NCI-H1694 (cell line): ENCODE results near the gene CDC37.
"Not testable (repeated sequence)": the region's sequence is repeated elsewhere in the genome, so short reads cannot be mapped to it uniquely, and the experiment has no call there.

Experiments
- DNase-seq: peaks from one replicate; lab custom pipeline; 2025; lab: John Stamatoyannopoulos, UW

The CDC37 gene

DNA sequence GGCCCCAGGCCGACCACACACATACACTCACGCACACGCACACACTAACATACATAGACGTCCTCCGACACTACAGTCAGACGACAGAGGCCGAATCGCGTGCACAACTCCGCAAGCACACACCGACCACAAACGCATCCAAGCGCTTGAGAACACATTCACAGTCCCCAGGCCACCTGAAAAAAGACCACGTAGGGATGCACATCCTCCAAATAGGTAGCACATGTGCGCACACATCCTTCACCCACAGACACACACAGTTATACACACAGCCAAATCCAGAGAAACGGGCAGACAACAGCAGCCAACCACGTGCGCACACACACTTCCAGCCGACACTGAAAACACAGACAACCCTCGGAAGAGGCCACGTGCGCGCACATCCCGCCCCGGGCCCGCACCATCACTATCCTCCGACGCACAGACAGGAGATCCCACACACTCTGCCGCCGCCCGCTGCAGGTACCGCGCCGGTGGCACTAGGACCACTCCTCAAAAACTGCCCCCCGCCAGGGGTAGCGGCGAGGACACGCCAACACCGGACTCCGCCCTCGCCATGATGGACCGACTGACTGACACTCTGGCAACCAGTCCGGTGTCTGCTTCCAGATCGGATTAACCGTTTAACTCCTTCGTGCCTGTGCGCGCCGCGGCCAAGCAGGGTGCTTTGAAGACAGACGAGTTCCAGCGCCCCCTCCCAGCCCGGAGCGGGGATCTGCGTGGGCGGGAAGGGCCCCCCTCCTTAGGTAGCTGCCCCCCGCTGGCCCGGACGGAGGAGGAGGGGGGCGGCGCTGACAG lies 16.5 kb upstream of the CDC37 start:
- peak; percentile 66 for DNase-seq

GRCh38 chr19:10419200-10419645 lies 15.9 kb upstream of the CDC37 start:
- DNase-seq = no peak

DNA sequence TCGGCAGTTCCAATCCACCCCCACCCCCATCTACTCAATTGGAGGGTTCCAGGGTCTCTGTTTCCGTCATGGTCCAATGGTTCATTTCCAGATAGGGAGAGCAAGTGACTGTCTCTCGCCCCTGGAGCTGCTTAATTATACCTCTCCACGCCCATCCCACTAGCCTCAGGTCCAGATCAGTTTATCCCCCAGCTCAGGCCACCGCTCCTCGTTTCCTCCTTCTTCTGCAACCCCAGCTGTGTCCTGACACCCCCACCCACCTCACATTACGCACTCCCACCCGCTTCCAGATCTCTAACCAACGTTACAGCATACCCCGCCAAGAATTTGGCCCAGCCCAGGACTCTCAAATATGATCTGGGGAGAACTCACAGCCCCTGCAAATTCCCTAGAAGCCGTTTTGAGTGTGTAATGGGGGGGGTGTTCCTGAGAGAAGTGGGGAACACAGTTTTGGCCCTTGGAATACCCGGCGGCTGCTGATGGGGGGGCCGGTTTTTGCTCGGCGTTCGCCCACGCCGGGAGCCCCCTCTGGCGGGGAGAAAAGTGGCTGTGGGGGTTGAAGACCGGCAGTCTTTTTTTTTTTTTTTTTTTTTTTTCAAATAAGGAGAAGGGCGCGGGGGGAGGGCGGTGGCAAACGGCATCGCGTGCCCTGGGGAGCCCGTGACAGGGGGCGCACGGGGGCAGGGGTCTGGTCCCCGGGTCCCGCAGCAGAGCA lies 15.3 kb upstream of the CDC37 start:
- no peak for DNase-seq

GRCh38 chr19:10418235-10418484 lies 14.8 kb upstream of the CDC37 start:
- DNase-seq = no peak

GRCh38 chr19:10417541-10418234 lies 14.3 kb upstream of the CDC37 start:
- no peak for DNase-seq

DNA sequence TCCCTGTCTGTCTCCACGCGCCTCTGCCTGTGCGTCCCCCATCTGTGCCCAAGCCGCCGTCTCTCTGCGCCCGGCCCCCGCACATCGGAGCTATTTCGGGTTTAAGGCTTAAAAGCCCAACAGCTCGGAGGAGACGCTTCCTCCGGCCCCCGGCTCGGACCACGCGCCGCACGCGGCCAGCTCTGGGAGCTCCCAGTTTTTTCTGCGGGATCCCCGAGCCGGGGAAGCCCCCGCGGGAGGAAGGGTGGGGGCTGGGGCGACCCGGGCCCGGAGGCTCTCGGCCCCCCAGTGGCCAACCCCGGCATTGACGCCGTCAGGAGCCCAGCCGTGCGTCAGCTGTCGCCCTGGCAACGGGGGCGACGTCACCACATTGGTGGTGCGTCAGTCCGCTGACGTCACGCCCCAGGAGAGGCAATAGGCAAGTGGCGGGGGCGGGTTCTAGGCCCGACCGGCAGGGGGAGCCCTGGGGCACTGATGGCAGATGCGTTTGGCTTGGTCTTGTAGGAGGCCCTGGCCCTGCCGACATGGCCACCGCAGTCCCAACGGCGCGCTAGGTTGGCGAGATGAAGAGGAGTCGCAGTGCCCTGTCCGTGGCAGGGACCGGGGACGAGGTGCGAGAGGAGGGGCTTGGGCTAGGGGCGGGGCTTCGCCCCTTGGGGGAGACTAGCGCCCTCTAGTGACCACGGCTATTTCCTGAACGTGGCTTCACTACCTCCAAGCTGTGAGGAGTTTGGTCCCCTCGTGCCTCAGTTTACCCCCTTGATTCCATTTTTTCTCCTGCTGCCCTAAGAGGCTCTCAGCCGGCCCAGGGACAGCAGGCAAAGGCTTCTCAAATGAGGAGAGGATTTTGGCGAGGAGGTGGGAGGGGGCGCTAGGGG lies 13.3 kb upstream of the CDC37 start:
- peak; percentile 89 for DNase-seq

- no peak for DNase-seq
Observed at GRCh38 chr19:10416083-10416379, 12.7 kb upstream of the CDC37 start.

- DNase-seq = no peak
Observed at GRCh38 chr19:10412257-10412977, 9.1 kb upstream of the CDC37 start.

DNA sequence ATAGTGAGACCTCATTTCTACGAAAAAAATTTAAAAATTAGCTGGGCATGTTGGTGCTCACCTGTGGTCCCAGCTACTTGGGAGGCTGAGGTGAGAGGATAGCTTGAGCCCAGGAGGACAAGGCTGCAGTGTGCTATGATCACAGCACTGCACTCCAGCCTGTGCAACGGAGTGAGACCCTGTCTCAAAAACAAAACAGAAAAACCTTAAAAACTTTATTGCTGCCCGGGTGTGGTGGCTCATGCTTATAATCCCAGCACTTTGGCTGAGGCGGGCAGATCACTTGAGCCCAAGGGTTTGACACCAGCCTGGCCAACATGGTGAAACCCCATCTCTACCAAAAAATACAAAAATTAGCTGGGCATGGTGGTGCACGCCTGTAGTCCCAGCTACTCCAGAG lies 7.9 kb upstream of the CDC37 start:
- not testable (repeated sequence) for DNase-seq

DNA sequence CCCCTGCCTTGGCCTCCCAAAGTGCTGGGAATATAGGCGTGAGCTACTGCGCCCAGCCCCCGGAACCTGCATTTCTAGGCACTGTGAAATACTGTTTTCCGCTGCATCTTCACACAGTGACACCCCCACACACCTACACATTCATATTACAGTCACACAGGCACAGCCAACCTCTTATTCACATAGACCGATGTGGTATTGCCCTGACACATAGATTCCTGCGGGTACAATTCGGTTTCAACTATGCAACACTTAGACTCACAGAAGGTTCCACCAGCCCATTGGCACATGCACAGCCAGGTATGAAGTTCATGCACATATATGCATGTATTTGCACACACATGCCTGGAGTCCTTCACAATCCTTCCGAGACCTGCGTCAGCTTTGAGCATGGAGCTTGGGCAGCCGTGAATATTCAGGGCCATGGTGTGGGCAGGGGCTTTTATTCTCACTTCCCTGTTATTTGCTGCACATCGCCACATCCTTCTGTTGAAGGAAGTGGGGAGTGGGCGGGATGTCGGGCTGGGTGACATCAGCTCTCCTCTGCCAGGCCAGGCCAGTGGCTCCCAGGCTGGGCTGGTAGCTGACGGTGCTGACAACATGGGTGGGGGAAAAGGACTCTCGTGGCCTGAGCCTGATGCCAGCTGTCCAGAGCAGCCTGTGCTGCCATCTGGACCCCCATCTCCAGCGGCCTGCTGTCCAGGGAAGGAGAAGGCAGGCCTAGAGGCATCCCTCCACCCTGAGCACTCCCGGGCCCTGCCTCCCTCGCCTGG lies 5.4 kb upstream of the CDC37 start:
- DNase-seq = no peak

- no peak for DNase-seq
Observed at GRCh38 chr19:10407096-10407495, 3.8 kb upstream of the CDC37 start.

DNA sequence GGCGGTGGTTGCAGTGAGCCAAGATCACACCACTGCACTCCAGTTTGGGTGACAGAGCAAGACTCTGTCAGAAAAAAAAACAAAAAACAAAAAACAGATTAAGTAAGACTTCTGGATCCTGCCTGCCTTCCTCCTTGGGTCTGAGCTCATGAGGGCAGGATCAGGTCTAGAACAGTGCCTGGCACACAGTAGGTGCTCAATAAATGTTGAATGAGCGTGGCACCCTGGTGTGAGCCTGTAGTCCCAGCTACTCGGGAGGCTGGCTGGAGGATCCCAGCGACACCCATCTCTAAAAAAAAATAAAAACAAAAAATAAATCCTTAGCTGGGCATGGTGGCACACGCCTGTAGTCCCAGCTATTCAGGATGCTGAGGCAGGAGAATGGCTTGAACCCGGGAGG lies 2.8 kb upstream of the CDC37 start:
- no peak for DNase-seq

DNA sequence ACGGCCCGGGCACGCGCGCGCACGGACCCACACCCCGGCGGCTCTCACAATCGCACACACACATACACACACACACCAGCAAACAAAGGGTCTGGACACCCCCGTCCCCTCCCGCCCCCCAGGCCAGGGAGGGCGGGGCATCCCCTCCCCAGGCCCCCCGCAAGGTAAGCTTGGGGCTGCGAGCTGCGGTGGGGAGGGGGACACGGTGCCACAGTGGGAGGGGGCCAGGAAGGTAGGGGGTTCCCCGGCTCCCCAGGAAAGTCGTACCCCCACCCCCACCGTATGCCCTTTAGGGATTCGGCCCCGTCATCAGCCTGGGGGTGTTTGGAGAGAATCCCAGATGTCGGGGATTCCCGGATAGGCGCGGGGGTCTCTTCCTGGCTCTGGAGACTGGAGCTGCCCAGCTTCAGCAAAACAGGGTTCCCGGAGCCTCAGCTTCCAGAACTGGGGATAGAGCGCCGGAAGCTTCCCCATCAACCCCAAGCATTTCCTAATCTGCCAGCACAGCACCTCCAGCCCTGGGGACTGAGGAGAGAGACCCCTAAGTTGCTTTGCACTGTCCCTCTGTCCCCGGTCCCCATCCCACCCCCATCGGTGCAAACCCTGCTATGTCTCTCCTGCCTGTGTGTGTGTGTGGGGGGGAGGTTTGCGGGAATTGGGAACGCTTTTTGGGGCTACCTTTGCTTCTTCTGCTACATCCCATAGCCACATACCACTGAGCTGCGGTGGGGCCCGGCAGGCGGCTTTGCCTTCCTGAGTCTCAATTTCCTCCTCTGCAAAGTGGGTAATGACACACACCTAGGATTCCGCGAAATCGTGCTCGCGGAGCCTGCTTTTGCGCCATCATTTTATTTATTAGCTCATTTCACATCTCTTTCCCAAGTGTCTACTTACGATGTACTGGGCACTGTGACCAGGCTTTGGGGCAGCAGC lies 1.8 kb upstream of the CDC37 start:
- no peak for DNase-seq

DNA sequence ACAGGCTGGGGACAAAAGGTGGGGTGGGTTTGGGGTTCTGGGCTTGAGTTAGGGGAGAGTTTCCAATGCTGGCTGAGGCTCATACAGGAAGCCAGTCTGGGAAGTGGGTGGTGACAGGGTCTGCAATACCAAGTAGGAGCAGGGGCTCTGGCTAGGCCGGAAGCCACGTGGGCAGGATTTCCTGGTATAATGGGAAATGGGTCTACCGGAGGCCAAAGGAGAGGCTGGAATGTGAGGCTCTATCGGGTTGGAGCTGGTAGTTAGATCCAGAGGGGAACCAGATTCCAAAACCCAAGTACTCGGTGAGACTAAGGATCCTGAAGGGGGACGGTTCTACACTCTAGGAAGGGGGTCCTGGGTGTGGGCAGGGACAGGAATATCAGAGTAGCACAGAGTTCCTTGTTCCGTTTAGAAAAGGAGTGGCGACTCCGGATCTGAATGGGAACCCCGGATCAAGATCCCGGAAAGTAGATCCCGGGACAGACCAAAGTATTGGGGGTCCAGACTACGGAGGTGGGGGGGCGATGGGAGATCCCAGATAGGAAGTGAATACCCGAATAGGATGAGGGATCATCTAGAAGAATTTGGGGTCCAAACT lies 802 bp downstream of the CDC37 start:
- DNase-seq = no peak

- DNase-seq = no peak
Observed at GRCh38 chr19:10399878-10400277, 3.5 kb downstream of the CDC37 start.

DNA sequence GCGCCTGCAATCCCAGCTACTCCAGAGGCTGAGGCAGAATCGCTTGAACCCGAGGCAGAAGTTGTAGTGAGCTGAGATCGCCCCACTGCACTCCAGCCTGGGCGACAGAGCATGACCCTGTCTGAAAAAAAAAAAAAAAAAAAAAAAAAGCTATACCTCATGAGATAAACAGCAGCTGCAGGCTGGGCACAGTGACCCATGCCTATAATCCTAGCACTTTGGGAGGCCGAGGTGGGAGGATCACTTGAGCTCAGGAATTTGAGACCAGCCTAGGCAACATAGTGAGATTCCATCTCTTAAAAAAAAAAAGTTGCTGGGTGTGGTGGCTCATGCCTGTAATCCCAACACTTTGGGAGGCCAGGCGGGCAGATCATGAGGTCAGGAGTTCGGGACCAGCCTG lies 4.0 kb downstream of the CDC37 start:
- not testable (repeated sequence) for DNase-seq

GRCh38 chr19:10398819-10399218 lies 4.5 kb downstream of the CDC37 start:
- DNase-seq = no peak

GRCh38 chr19:10395917-10396316 lies 7.4 kb downstream of the CDC37 start:
- DNase-seq = no peak

DNA sequence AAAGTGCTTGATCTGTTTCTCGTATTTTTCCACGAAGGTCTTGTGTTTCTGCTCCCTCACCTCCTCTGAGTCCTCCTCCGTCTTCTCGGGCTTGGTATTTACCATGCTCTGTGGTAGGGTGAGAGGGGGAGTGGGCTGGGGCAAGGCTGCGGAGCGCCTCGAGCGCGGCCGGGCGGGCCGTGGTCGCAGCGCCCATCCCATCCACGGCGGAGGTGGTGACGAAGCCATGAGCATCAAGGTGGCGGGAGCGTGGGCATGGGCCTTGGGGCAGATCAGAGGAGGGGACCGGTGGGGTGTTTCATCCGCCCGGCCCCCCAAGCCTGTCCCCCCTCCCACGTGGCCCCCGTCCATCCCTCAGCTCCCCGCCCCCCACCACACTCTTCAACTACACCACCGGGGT lies 7.9 kb downstream of the CDC37 start:
- no peak for DNase-seq
